HepG2 (cell line): Measurements from ENCODE around the gene PREX1.

Experiments used
- BRCA1 ChIP-seq: sonication (generic); formaldehyde crosslinking; IDR thresholded peaks from 2 replicates; pipeline ENCODE4 v1.4.0; 2020; ENCODE audit warnings: missing genetic modification reagents
- CBX5 ChIP-seq: sonication (generic); formaldehyde crosslinking; IDR thresholded peaks from 2 replicates; pipeline ENCODE4 v1.4.0; 2020; ENCODE audit warnings: missing genetic modification reagents, borderline replicate concordance
- CTCF ChIP-seq: sonication (generic); formaldehyde crosslinking; IDR thresholded peaks from 2 replicates; pipeline ENCODE4 v1.5.0; 2020; ENCODE audit warnings: mild to moderate bottlenecking, missing genetic modification reagents, moderate library complexity
- GABPA ChIP-seq, 2 experiments: IDR thresholded peaks; 2 replicates each; pipeline ENCODE4 v1.6.1; 2011 to 2016; ENCODE audit warnings: low read depth in 2 of 2, low read length in 1 of 2, missing biosample characterization in 1 of 2, missing genetic modification characterization in 1 of 2
- JUN ChIP-seq: sonication (generic); formaldehyde crosslinking; IDR thresholded peaks from 2 replicates; pipeline ENCODE4 v1.4.0; 2020; ENCODE audit warnings: mild to moderate bottlenecking, missing genetic modification reagents
- MYC ChIP-seq: sonication (generic); formaldehyde crosslinking; IDR thresholded peaks from 2 replicates; pipeline ENCODE4 v1.9.0; 2021; ENCODE audit warnings: missing genetic modification reagents, borderline replicate concordance
- PHF21A ChIP-seq: sonication (generic); formaldehyde crosslinking; IDR thresholded peaks from 2 replicates; pipeline ENCODE4 v1.5.0; 2020; ENCODE audit warnings: mild to moderate bottlenecking, missing genetic modification reagents
- RNF2 ChIP-seq: fragments of 450-650 bp; conservative IDR thresholded peaks from 2 replicates; pipeline ENCODE4 v1.6.1; 2016; ENCODE audit warnings: low read depth
- TF ChIP-seq, protein P1 (sequence below): sonication (generic); formaldehyde crosslinking; IDR thresholded peaks from 2 replicates; pipeline ENCODE4 v1.4.0; 2020; ENCODE audit warnings: missing genetic modification reagents, borderline replicate concordance

DNA sequence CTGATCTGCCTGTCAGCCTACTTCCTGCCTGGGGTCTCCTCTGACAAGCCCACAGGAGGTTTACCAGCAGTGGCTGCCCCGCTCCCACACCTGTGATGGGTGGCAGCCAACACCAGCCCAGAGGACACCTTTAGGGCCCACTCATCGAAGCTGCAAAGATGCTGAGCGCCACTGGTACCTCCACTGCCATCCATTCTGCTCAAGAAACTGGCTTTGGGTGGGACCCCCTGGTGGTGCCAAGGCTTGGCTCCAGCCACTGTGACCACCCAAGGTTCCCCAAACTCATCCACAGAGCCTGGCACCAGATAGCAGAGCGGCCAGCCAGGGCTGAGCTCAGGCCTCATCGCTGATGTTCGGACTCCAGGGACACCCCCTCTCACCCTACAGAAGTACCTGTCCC, 42.5 kb downstream of the PREX1 start:
- no peak for TF ChIP-seq BRCA1
- TF ChIP-seq PHF21A (CRISPR knock-in tag), result no peak
- no peak for TF ChIP-seq MYC (CRISPR knock-in tag)
- TF ChIP-seq JUN (CRISPR knock-in tag), result no peak
- no peak for TF ChIP-seq GABPA (IDR thresholded peaks at IDR 0.05; ENCODE audit: low read depth, low read length)
- no peak for TF ChIP-seq GABPA (CRISPR knock-in tag; IDR thresholded peaks at IDR 0.05; ENCODE audit: low read depth)
- TF ChIP-seq RNF2, result no peak
- no peak for TF ChIP-seq CBX5 (CRISPR knock-in tag)
- TF ChIP-seq, protein P1, sequence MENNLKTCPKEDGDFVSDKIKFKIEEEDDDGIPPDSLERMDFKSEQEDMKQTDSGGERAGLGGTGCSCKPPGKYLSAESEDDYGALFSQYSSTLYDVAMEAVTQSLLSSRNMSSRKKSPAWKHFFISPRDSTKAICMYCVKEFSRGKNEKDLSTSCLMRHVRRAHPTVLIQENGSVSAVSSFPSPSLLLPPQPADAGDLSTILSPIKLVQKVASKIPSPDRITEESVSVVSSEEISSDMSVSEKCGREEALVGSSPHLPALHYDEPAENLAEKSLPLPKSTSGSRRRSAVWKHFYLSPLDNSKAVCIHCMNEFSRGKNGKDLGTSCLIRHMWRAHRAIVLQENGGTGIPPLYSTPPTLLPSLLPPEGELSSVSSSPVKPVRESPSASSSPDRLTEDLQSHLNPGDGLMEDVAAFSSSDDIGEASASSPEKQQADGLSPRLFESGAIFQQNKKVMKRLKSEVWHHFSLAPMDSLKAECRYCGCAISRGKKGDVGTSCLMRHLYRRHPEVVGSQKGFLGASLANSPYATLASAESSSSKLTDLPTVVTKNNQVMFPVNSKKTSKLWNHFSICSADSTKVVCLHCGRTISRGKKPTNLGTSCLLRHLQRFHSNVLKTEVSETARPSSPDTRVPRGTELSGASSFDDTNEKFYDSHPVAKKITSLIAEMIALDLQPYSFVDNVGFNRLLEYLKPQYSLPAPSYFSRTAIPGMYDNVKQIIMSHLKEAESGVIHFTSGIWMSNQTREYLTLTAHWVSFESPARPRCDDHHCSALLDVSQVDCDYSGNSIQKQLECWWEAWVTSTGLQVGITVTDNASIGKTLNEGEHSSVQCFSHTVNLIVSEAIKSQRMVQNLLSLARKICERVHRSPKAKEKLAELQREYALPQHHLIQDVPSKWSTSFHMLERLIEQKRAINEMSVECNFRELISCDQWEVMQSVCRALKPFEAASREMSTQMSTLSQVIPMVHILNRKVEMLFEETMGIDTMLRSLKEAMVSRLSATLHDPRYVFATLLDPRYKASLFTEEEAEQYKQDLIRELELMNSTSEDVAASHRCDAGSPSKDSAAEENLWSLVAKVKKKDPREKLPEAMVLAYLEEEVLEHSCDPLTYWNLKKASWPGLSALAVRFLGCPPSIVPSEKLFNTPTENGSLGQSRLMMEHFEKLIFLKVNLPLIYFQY (CRISPR knock-in tag), result no peak
- no peak for TF ChIP-seq CTCF (CRISPR knock-in tag)
